ENCODE results near the gene DHRS4L2.
"Not testable (repeated sequence)": the region's sequence is repeated elsewhere in the genome, so short reads cannot be mapped to it uniquely, and the experiment has no call there.

The DHRS4L2 gene

DNA sequence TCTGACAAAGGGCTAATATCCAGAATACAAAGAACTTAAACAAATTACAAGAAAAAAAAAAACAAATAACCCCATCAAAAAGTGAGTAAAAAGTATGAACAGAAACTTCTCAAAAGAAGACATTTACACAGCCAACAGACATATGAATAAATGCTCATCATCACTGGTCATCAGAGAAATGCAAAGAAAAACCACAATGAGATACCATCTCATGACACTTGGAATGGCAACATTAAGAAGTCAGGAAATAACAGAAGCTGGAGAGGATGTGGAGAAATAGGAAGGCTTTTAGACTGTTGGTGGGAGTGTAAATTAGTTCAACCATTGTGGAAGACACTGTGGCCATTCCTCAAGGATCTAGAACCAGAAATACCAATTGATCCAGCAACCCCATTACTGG lies 30.2 kb downstream of the DHRS4L2 start:
- DNase-seq (ENCODE audit: low read depth in 3 of 3): not testable (repeated sequence)

DNA sequence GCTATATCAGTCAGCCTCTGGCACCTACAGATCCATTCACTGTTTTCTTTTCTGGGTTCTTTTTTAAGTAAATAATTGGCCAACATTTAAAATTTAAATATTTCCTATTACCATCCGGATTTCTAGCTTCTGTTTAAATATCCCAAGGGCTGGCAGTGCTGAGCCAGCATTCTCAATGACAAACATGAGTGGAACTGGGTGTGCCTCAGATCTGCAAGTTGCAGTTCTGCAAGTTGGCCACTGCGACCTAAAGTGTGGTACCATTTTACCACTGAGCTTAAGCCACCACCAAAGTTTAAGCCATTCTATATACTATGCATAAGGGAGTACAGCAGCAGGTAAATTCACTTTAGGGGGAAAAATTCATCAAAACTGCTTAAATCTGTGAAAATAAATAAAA lies 31.2 kb downstream of the DHRS4L2 start:
- DNase-seq (ENCODE audit: low read depth in 3 of 3): not testable (repeated sequence)

DNA sequence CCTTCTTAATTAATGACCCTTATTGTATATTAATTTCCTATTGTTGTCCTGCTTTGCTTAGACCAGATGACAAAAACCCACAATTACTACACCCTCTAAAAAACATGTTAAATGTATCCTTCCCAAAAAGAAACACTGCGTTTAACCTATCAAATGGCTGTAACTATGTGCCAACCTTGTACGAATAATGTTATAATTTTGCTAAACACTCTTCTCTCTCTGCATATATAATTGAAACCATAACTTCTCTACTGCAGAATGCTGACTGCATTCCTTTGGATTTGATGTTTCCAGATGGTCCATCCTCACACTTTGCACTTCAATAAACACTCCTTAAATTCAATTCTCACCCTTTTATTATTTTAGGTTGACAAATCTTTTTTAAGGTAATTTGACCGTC lies 31.8 kb downstream of the DHRS4L2 start:
- DNase-seq (ENCODE audit: low read depth in 3 of 3): not testable (repeated sequence)

DNA sequence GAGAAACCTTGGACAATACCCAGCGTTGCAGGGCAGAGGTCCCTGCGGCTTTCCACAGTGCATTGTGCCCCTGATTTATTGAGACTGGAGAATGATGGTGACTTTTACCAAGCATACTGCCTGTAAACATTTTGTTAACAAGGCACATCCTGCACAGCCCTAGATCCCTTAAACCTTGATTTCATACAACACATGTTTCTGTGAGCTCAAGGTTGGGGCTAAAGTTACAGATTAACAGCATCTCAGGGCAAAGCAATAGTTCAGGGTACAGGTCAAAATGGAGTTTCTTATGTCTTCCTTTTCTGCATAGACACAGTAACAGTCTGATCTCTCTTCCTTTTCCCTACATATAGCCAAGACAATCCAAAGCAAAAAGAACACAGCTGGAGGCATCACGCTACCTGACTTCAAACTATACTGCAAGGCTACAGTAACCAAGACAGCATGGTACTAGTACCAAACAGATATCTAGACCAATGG lies 36.2 kb downstream of the DHRS4L2 start:
- not testable (repeated sequence) for DNase-seq (ENCODE audit: low read depth in 3 of 3)

DNA sequence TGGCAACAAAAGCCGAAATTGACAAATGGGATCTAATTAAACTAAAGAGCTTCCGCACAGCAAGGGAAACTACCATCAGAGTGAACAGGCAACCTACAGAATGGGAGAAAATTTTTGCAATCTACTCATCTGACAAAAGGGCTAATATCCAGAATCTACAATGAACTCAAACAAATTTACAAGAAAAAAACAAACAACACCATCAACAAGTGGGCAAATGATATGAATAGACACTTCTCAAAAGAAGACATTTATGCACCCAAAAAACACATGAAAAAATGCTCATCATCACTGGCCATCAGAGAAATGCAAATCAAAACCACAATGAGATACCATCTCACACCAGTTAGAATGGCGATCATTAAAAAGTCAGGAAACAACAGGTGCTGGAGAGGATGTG lies 41.0 kb downstream of the DHRS4L2 start:
- DNase-seq (ENCODE audit: low read depth in 3 of 3): not testable (repeated sequence)

DNA sequence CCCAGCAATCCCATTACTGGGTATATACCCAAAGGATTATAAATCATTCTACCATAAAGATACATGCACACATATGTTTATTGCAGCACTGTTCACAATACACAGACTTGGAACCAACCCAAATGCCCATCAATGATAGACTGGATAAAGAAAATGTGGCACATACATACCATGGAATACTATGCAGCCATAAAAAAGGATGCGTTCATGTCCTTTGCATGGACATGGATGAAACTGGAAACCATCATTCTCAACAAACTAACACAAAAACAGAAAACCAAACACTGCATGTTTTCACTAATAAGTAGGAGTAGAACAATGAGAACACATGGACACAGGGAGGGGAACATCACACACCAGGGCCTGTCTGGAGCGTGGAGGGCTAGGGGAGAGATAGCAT lies 42.6 kb downstream of the DHRS4L2 start:
- DNase-seq (ENCODE audit: low read depth in 3 of 3): not testable (repeated sequence)

DNA sequence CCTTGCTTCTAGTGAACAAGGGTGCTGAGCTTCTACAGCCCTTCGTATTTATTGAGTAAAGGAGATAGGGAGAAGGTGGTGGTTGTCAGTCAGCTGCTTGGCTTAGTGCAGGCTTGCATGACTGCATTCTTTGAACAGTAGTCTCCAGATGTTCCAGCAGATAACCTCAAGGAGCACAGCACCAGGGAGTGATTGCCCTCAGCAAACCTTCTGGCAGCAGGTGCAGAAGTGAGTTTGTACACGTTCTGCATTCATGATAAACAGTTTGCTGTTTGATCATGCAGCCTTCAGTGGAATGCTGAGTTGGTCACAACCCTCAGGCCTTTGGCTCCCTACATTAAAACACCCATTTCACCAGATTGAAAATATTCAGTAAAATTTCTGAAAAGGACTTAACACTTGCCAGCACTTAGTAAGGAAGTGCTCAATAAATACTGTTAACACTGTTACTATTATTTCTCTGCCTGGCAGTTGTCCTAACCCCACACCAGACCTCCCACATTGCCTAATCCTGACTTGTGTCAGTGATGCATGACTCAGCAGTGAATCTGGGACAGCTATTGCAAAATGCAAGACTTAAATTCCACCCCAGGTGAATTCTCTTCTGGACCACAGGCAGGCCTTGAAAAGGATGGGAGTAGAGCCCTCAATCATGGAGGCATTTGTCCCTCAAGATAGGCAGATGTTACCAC lies 44.1 kb downstream of the DHRS4L2 start:
- DNase-seq (ENCODE audit: low read depth in 3 of 3): no peak

DNA sequence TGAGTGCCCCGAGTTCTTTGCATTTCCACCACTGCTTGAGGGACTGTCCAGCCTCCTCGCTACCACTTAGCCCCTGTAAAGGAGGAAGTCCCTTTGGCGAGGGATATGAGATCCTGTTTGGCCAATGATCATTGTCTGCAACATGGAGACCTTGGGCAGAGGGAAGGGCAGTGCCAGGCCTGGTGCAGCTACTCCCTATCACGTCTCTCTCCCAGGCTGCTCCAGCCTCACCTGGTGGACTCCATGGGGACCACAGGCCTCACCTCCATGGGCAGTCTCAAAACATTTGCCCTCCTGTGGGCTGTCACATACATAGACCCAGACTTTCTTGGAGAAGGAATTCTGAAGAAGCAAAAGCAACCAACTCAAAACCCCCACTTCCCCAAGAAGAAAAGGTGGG lies 47.0 kb downstream of the DHRS4L2 start:
- not testable (repeated sequence) for DNase-seq (ENCODE audit: low read depth in 3 of 3)

DNA sequence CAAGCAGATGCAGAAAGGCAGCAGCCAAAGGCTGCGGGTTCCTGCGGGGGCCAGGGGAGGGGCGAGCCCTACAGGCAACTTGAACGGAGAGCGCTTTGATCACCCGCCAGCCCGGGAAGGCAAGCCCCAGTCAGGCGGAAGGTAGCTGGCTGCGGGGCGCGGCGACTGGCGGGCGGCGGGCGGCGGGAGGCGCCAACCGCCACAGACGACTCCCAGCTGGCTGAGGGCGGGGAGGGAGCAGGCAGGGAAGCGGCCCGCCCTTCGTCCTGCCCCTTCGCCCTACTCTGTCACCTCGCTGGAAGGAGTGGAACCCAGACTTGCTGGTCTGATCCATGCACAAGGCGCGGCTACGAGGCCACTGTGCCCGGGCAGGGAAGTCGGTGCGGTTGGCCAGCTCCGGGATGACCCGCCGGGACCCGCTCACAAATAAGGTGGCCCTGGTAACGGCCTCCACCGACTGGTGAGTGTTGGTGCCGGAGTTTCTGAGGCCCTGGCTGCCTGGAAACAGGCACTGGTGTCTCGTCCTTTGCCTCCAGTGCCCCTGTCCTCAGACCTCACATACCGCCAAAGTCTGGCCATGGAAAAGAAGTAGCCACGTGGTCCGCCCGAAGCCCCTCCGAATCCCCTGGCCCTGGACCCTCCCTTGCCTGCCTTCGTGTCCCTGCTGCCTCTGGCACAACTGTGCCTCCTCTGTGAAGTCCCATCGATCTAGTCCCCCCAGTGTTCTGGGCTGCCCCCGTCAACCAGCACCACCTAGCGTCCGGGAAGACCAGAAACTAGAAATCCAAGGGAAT lies 47.6 kb downstream of the DHRS4L2 start:
- DNase-seq (ENCODE audit: low read depth in 3 of 3): peak in 2 of 3 experiments; percentile 38 to 62

DNA sequence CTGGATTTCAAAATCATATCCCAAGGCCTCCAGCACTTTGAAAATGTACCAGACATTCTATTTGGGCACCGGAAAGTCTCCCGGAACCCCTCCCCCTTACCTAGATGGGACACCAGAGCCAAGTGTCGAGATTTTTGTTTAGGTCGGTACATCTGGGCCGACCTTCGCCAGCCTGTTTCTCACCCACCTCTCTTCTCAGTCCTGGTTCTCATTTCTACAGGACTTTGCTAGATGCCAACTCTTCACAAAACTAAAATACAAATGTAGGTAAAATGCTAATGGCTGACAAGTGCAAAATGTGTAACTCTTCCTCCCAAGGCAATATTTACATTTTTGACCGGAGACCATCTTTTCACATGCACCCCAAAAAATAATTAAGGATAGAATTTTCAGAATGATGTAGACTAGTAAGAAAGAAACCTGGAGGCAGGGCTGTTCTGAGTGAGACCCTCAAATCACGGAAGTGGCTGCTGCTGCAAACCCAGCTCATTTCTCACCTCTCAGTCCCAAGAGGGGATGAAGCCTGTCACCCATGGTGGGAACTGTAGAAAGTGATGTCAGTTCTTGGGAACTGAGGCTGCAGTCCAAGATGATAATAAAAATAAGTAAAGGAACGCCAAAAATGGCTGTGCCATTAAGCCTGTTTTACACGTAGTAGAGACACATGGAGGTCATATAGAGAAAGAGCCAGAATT lies 48.4 kb downstream of the DHRS4L2 start:
- not testable (repeated sequence) for DNase-seq (ENCODE audit: low read depth in 3 of 3)

DNA sequence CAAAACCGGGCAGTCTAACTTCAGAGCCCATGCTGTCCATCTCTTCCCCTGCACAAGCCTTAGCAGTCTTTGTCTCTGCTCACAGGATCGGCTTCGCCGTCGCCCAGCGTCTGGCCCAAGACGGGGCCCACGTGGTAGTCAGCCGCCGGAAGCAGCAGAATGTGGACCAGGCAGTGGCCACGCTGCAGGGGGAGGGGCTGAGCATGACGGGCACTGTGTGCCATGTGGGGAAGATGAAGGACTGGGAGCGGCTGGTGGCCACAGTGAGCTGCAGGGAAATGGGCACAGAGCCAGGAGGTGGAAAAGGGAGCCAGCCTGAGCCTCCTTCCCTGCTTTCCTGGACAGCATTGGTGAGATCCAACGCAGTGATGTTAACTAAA lies 48.9 kb downstream of the DHRS4L2 start:
- no peak for DNase-seq (ENCODE audit: low read depth in 3 of 3)

DNA sequence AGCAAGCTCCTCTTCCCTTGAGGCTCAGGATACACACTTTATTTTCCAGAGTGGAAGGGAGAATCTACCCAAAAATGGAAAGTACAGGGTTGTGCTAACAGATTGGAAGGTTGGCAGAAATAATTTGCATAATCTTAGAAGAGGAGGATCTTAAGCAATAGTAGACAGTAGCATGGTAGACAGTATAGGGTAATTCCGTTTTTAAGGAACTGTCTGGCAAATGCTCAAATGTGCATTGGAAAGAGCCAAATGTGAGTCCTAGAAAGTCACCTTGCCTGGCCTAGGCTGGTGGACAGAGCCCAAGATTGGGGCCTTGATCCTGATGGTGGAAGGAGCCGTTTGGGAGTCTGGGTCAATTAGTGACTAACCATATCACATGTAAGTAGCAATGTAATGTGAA lies 50.0 kb downstream of the DHRS4L2 start:
- no peak for DNase-seq (ENCODE audit: low read depth in 3 of 3)

DNA sequence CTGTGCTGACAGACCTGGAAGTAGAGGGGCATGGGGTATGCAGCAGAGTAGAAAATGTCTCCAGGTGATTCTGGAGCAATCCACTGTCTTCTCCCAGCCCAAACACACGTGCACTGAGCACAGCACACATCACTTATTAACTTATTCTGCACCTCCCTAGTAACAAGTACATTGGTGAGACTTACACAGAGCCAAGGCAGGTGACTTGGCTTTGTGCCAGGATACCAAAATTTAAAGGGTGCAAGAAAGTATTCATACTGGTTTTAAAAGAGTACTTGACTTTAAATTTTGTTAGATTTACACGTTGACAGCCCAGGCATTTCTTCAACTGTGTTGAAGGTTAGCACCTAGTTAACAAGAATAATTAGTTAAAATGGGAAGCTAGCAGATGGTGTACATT lies 52.0 kb downstream of the DHRS4L2 start:
- no peak for DNase-seq (ENCODE audit: low read depth in 3 of 3)

DNA sequence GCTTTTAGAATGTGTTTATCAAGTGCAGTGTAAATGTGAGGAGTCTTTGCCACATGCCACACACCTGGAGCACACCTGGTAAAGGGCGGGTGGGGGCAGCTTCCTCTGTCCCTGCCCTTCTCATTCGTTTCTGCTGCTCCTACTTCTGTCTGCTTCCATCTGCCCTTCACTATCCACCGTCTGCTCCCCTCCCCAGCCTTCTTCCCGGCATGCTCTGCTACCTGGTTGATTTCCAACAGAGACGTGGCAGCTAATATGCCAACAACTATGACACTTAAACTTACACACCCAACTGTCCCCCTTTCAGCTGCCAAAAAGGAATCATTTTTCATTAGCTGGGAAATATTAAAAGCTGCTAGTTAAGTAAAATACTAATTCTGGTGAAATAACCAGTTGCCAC lies 54.0 kb downstream of the DHRS4L2 start:
- DNase-seq (ENCODE audit: low read depth in 3 of 3): no peak

DNA sequence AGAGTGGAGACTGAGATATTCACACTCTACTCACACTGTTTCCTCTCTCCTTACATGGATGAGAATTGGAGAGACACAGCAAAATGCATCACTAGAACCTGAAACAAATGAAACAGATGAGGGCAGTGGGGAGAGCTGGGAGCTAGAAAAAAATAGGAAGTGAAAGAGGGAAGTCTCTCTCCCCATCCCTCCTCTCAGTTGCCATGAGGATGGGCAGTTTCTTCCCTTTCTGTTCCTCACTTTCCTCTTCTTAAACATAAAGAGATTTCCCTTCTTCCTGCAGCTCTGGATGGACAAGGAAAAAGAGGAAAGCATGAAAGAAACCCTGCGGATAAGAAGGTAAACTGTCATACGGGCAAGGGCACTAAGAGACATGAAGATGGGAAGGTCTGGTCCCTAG lies 60.3 kb downstream of the DHRS4L2 start:
- DNase-seq (ENCODE audit: low read depth in 3 of 3): not testable (repeated sequence)

DNA sequence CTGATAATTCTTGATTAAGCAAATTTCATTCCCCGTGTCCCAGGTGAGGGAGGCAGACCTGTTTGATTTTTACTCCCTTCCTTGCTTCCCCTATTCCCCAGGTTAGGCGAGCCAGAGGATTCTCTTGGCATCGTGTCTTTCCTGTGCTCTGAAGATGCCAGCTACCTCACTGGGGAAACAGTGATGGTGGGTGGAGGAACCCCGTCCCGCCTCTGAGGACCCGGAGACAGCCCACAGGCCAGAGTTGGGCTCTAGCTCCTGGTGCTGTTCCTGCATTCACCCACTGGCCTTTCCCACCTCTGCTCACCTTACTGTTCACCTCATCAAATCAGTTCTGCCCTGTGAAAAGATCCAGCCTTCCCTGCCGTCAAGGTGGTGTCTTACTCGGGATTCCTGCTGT lies 62.0 kb downstream of the DHRS4L2 start:
- not testable (repeated sequence) for DNase-seq (ENCODE audit: low read depth in 3 of 3)

DNA sequence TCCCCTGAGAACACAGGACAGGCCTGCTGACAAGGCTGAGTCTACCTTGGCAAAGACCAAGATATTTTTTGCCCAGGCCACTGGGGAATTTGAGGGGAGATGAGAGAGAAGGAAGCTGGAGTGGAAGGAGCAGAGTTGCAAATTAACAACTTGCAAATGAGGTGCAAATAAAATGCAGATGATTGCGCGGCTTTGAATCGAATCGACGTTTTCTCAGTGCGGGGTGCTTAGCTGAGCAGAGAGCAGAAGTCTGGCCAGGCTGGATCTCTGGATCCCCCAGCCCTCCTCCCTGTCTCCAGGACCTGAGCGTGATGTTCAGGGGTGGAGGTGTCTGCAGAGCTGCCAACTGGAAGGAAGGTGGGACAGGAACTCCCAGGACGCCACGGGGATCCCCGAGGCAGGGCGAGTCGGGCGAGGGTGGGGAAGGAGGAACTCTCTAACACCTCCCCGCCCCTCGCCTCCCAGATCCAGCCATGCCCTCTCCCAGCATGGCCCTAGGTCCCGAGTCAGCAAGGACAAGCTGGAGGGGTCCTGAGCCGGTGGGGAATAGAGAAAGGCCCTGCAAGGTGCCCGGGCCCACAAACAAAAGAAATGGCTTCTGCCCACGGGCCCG lies 62.6 kb downstream of the DHRS4L2 start:
- DNase-seq (ENCODE audit: low read depth in 3 of 3): no peak

DNA sequence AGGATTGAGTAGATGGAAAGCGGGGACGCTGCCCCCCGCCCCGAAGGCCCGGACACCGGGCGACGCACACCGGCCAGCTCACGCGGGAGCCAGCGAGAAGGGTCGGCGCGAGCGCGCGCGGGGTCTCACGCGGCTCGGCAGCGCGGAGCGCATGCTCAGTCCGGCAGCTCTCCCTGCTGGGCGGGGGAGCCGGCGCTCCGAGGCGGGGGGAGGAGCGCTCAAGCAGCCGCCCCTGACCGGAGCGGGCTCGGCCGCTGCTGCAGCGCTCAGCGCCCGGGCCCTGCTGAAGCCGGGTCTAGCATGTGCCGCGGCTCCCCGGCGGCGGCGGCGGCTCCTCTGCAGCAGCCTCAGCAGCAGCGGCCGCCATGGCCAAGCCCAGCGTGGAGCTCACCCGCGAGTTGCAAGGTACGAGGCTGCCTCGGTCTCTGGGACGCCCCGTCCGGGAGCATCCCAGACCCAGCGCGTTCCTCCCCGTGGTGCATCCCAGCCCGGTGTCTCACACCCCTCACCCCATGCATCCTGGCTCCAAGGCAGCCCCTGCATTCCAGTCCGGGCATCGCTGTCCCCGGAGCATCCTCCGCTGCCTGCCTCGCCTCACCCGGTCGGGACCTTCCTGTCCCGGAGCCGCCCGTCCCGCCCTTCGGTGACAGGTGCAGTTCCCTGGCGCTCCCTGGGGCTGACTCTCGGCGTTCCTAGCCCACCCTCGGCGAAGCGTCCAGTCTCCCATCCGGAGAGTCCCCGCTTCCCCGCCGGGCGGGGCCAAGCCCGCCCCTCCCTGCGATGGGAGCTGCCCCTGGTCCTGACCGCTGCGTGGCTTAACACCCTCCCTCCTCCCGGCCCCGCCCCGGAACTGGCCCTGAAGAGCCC lies 63.3 kb downstream of the DHRS4L2 start, which contains the start of gene CARMIL3:
CARMIL3 (plus strand) TSS at position 221 of the 867 bp plus-strand sequence; CDS start at position 366, 145 bp downstream.
- peak in 1 of 3 experiments; percentile 51 for DNase-seq (ENCODE audit: low read depth in 3 of 3)

DNA sequence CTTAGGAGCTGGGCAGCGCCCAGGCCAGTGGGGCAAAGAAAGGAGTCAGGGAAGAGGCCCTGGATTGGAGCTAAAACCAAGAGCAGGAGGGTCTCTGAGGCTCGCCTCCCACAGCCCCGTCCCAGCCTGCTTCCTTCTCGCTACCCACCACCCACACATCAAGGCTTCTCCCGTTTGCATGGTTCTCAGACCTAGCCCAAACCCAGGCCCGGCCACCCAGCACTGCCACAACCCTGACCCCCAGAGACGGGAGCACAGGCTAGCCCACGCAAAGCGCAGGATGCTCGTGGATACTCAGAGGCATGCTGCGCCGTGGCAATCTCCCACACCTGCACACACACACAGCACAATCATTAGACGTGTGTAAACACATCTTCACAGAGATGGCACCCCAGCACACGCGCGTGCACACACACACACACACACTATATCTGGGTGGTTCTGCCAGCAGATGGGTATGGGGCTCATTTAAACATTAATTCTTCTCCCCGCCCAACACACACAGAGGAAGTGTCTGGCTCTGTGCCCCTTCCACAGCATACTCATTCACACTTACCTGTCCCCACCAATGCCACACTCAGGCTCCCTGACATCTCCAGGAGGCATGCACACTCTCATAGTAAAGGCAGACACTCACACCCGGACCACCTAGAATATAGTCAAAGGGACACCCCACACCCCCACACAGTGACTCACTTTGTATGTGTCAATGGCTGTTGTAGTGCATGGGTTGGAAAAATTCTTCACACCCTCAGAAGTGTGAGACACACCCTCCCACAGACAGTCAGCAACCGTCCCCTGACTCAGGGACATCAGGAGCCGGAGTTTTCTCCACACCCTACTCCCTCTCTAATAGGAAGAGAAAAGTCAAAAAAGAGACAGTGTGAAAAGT lies 64.2 kb downstream of the DHRS4L2 start:
- DNase-seq (ENCODE audit: low read depth in 3 of 3): peak; percentile 42 to 66 (median 63)

Measured in stimulated activated CD4-positive, alpha-beta T cell treated with anti-CD3 and anti-CD28 coated beads, TNF-alpha, amount 100 ng/mL, for 24 hours (primary cell).